ENCODE data around the gene C9orf85.
"Not testable (repeated sequence)": the region's sequence is repeated elsewhere in the genome, so short reads cannot be mapped to it uniquely, and the experiment has no call there.

Gene C9orf85, protein sequence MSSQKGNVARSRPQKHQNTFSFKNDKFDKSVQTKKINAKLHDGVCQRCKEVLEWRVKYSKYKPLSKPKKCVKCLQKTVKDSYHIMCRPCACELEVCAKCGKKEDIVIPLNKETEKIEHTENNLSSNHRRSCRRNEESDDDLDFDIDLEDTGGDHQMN

DNA sequence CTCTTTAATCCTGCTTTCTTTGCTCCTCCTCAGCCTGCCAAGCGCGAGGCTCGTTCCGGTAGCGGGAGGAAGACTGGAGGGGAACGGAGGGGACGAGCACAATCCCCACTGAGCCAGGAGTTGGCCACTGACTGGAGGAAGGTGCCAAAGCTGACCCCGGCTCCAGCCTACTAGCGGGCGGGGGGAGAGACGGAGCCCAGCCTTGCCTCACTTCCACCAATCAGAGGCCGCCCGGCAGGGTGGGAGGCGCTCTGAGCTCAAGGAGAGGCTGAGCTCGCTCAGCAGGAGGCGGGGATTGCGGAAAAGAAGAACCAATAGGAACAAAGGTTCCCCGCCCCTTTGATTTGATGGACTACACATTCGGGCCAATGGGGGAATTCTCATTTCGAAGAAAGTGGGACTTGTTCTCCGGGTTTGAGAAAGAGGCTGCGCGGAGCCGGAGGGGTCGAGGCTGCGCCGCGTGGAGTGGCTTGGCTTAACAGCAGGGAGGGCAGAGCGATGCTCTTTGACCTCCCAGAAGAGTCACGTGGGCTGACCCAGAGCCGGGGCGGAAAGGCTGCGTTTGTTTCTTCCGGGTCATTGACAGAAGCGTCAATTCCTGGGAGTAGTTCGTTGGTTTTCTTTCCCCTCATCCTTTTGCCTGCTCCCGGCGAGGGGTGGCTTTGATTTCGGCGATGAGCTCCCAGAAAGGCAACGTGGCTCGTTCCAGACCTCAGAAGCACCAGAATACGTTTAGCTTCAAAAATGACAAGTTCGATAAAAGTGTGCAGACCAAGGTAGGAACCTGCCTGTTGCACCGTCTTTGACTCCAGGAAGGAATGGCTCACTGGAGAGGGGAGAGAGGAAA, at the start of gene C9orf85, which contains the start of gene ABHD17B:
TSS of gene C9orf85 (plus strand) at position 579 of the 847 bp plus-strand sequence. CDS start at position 675, 96 bp downstream.
TSS of gene ABHD17B (minus strand) at position 133 of the 847 bp plus-strand sequence. CDS start 36,113 bp downstream, outside the sequence.
- peak; percentile 99 to 100 (median 100) for DNase-seq
- intact Hi-C loops (cut with DNase I): loop anchor here (10.0 kb wide), 1 partner anchor 86 kb away; no protein-coding TSS in a partner anchor

DNA sequence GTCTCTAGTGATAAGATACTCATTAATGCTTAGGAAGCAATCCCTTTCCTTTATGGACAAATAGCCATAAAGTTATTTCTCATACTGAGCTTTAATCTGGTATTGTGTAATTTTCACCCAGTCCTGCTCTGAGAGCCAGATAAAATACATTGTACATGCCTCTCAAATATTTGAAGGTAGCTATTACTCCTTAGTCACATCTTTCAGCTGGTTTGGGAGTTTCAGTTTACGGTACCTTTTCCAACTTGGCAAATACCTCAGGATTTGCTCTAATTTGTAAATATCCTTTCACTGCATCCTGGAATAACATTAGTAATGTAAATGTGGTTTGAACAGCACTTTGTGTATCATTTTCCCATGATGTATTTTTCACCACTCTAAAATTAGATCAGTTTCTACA, 47.8 kb upstream of the C9orf85 start:
- intact Hi-C loops (cut with DNase I): no loop called here
- DNase-seq: no peak

DNA sequence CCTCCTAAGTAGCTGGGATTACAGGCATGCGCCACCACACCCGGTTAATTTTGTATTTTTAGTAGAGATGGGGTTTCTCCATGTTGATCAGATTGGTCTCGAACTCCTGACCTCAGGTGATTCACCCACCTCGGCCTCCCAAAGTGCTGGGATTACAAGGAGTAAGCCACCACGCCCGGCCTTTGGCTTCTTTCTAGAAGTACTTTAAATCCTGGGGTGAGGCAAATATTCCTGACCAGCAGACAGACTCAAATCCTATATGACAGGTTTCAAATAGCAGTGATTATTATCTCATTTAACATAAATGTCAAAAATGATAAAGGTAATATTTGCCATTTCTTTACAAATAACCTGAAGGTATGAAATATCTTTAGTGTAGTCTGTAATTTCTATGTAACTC, 36.1 kb upstream of the C9orf85 start:
- no peak for DNase-seq
- intact Hi-C loops (cut with DNase I): no loop called here

DNA sequence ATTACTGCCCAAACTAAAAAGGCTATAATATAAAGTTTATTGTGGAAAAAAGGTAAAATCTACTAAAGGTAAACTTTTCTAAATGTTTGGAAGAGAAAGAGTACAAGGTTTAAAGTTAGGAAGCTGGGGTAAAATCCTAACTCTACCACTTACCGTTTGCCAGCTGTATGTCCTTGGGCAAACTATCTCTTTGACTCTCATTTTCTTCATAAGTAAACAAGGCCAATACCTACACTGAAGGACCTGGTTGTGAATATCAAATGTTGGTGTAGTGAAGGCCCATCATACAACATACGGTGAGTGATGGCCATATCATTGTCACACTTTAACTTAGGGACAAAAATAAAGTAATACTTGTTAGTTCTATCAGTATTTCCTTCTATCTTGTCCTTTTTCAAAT, 35.3 kb upstream of the C9orf85 start:
- DNase-seq: no peak
- intact Hi-C loops (cut with DNase I): no loop called here

DNA sequence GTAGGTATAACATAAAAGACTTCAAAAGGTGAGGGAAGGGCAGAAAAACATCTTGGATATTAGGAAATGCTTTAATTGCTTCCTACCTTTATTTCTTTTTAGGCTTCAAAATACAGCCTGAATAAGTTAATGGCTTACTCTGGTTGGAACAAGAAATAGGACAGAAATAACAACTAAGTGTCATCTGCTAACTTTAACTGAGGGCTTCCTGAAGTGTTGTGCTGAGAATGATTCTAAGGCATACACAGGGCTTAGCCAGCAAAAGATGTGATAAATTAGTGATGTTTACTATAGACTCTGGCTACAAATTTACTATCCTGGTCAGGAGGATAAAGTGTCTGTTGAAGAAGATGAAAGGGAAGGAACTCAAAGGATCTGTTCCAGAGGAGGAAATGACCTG, 34.6 kb upstream of the C9orf85 start:
- intact Hi-C loops (cut with DNase I): no loop called here
- DNase-seq: no peak

DNA sequence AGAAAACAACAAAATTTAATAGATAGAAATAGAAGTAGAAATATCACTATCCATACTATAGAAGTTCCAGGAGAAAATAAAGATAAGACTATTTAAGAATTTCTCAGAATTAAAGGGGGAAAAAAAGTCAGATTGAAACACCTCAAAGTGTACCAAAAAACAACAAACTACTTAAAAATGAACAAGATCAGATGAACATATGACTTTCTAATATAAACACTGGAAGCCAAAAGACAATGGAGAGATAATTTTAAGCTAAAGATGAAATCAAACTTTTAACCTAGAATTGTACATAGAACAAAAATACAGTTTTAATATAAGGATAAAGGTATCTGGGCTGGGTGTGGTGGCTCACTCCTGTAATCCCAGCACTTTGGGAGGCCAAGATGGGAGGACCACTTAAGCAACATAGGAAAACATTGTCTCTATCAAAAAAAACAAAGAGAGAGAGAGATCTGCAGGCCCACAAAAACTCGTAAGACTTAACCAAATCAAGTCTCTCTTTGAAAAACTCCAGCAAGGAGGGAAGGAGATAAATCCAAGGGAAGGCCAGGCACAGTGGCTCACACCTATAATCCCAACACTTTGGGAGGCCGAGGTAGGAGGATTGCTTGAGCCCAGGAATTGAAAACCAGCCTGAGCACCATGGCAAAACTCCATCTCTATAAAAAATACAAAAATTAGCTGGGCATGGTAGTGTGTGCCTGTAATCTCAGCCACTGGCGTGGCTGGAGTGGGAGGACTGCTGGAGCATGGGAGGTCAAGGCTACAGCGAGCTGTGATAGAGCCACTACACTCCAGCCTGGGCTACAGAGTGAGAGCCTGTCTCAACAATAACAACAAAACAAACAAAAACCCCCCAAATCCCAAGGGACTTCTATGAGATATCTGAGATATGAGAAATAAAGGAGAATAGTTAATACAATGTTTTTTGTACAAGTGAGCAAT, 32.8 kb upstream of the C9orf85 start:
- intact Hi-C loops (cut with DNase I): no loop called here
- DNase-seq: no peak

DNA sequence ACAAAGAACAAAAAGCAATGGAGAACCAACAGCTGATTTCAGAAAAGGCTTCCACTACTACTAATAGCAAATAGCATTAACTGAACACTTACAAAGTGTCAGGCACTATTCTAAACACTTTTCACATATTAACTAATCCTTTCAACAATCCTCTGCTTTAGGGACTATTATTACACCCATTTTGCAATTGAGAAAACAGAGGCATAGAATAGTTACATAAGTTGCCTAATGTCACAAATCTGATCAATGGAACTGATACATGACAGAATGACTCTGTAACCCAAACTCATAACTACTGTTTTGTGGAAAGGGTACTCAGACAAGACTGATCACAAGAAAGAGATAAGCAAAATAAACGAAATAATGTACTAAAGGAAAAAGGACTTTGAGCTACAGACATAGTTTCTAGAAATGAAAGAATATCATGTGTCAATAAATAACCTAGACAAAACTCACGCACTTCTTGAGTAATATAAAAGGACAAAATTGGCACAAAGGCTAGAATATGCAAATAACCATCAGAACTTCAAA, 31.7 kb upstream of the C9orf85 start:
- DNase-seq: no peak
- intact Hi-C loops (cut with DNase I): no loop called here

DNA sequence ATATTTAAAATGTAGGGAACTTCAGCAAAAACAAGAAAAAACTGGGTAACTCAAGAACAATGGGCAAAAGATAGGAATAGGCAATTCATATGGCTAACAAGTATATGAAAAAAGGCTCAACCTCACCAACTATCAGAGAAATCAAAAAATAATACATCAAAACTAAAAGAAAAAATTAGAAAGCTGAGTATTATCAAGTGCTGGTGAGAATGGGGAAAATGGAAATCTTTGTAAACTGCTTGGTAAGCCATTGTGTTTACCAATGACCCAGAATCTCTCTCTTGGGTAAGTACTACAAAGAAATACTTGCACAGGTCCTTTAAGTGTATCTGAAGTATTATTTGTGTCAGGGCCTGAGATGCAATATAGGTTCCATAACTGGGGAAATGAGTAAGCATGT, 27.4 kb upstream of the C9orf85 start:
- intact Hi-C loops (cut with DNase I): no loop called here
- no peak for DNase-seq

DNA sequence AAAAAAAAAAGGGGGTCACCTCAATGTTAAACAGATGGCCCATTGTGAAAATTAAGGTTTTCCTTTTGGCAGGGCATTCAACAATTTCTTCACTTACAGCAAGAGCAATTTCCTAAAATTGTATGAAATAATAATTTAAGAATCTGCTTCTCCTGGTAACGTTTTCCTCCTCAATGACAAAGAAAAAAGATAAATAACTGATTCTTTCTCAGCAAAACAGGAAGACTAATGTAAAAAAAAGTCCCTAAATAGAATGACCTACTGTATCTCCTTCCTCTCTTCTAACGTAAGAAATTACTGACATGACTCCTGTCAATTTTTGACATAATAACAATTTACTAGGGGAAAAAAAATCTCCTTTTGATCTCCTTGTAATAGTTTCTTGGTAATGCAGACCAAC, 26.0 kb upstream of the C9orf85 start:
- intact Hi-C loops (cut with DNase I): no loop called here
- no peak for DNase-seq

DNA sequence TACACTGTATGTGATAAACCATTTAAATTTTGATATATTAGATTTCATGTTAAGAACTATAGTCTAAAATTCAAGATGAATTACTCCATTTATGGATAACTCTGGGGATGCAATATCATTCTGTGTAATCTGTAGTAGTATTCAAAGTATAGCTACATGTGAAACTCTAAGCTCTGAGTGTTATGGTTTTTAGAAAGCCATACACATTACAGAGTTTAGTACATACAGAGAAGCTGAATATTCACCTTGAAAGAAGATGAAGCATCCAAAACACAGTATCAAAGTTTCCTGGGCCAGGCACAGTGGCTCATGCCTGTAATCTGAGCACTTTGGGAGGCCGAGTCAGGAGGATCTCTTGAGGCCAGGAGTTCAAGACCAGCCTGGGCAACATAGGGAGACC, 25.4 kb upstream of the C9orf85 start:
- intact Hi-C loops (cut with DNase I): no loop called here
- DNase-seq: no peak

DNA sequence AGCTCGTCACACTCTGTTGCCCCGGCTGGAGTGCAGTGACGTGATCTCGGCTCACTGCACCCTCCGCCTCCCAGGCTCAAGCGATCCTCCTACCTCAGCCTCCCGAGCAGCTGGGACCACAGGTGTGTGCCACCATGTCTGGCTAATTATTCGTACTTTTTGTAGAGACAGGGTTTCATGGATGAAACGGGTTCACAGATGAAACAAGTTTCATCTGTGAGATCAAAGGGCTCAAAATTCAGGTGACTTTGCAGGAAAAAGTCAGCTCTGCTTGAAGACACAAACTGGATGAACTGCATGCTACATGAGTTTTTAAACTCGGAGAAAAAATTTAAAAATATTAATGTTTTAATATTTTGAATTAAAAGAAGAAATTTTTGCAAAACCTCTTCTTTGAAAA, 24.9 kb upstream of the C9orf85 start:
- DNase-seq: no peak
- intact Hi-C loops (cut with DNase I): no loop called here

DNA sequence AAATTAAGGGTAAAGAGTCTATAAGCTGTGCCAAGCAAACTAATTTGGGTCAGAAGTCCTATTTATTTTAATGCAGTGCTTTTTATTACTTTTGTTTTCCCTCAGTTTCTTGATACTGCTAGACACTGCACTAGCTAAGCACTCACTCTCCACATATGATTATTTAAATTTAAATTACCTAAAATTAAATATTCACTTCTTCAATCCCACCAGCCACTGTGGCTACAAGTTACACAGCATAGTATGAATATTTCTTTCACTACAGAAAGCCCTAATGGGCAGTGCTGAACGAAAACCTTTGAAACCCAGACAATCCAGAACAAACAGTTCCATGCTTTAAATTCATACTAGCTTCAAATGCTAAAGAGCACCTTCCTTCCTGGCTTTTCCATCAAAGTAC, 24.1 kb upstream of the C9orf85 start:
- no peak for DNase-seq
- intact Hi-C loops (cut with DNase I): no loop called here

DNA sequence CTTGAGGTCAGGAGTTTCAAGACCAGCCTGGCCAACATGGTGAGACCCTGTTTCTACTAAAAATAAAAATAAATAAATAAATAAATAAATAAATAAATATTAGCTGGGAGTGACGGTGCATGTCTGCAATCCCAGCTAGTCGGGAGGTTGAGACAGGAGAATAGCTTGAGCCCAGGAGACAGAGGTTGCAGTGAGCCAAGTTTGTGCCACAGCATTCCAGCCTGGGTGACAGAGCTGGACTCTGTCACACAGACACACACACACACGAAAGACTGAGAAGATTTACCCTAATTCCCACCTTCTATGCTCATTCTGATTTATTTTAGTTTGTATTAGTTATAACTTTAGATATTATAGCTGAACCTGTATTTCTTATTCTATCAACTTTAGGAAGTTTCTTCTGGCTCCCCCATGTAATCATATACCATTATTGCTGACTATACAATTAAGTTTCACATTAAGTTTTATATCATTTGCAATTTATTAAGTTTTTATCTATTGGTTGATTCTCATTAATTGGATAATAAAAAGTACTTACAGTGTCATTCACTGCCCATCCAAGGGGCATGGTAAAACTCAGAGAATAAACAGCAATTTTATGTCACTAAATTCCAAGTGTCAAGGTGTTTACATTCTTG, 21.3 kb upstream of the C9orf85 start:
- DNase-seq: no peak
- intact Hi-C loops (cut with DNase I): no loop called here

DNA sequence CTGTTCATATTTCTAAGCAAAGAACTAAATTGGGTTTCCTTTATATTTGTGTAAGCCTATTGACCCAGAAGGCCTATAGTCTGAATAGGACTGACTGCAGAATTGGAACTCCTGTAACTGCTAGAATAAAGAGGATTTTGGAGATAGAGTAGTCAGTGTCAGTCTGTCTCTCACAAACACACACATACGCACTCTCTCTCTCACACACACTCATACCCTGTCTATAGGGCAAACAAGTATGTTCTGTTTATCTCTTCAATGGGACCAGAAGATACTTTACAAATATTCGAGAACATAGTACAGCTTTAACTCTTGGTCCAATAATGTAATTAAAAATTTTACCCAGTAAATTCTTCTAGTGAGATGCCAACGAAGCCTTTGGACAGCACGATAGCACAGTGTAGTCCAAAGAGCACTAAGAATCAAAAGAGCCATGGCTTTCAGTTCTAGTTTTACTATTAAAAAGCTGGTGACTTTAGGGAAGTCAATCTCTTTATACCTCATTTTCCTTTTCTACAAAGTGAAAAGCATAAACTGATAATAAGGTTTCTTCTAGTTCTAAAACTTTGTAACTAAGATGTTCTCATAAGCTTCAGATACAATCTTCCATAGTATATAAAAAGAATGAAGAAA, 19.8 kb upstream of the C9orf85 start:
- DNase-seq: no peak
- intact Hi-C loops (cut with DNase I): no loop called here

DNA sequence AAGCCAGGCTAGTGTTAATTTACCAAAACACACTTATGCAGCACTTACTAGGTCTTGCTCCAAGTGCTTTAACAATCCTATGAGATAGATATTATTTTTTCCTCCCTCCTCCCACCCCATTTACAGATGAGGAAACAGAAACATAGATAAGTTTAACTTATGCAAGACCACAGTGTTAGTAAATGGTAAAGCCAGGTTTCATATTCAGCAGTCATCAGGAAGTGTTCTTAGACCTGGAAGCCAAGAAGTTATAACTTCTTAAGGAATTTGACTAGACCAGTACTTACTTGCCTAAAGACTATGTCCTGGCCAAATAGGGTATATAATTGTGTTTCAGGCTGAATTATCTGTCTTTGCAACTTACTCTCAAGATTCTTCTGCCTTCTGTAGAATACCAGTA, 16.3 kb upstream of the C9orf85 start:
- DNase-seq: no peak
- intact Hi-C loops (cut with DNase I): no loop called here

DNA sequence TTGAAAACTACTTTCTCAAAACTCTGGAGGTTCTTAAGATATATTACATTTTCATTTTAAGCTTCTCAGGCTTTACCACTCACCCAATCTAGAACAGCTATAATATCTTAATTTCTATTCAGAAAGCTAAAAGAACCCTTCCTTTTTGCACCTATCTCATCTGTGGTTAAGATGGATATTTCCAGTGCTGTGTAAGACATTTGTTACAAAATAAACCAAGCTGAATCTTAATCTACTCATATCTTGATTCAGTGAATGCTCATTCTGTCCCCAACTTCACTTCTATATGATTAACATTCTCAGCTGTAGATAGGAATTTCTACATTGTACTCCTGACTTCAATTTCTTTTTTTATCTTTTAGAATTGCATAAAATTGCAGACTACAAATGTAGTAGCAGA, 15.5 kb upstream of the C9orf85 start:
- DNase-seq: no peak
- intact Hi-C loops (cut with DNase I): no loop called here

DNA sequence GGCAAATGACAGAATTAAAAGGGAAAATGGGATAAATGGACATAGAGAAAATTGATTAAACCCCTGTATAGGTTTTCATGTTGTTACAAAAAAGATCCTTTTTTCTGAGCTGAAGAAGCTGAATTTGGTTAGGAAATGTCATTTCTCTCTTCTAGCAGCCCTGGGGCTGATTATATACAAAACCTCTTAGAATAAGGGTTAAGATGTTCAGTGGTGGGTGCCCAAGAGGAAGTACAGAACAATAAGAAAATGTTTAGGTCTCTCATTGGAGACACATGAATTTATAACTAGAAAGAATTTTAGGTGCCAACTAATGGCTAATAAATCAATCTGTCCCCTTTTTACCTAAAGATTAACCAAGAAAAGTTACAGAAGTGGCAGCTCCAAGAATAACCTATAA, 14.7 kb upstream of the C9orf85 start:
- intact Hi-C loops (cut with DNase I): no loop called here
- DNase-seq: no peak

DNA sequence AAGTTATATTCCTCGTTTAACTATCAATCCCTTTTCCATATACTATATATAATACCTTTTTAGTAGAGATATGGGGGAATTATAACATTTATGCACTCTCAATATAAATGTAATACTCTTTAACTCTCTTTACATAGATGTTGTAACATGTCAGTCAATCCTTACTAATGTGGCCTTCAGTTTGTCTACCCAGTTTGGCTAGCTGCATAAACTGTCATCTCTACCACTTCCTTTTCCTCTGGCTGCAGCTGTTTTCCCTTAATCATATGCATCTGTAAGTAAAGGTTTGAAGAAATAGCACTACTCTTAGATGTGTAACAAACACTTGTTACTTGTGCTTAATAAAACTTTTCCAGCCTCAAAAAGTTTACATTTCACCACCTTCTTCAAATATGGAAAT, 13.9 kb upstream of the C9orf85 start:
- intact Hi-C loops (cut with DNase I): no loop called here
- DNase-seq: no peak

DNA sequence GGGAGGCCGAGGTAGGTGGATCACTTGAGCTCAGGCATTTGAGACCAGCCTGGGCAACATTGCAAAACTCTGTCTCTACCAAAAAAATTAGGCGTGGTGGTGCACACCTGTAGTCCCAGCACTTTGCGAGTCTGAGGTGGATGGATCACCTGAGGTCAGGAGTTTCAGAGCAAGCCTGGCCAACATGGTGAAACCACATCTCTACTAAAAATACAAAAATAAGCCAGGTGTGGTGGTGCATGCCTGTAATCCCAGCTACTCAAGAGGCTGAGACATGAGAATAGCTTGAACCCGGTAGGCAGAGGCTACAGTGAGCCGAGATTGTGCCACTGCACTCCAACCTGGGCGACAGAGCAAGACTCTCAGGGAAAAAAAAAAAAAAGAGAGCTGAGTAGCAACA, 12.7 kb upstream of the C9orf85 start:
- DNase-seq; intact Hi-C loops (cut with DNase I): not testable (repeated sequence)
